ENCODE measurements around the gene ABCD3. TPM values are rescaled to one million over a fixed set of nuclear protein-coding genes. Genes with fewer than 3 reads are reported as not detected.

Gene ABCD3
- total and polyA plus RNA-seq, 2 donors from 2014 or later = 43.2 to 65.1 TPM

Other genes with a start within 250 kb of the ABCD3 start
- 145 TPM for gene ARHGAP29, start 180.8 kb upstream of the ABCD3 start, total RNA-seq
- gene ARHGAP29, start 180.8 kb upstream of the ABCD3 start, polyA plus RNA-seq (ENCODE audit: insufficient read depth, low read depth, low replicate concordance) = 15.9 TPM
- gene F3, start 123.4 kb downstream of the ABCD3 start, total RNA-seq = 8.8 TPM
- gene F3, start 123.4 kb downstream of the ABCD3 start, polyA plus RNA-seq (ENCODE audit: insufficient read depth, low read depth, low replicate concordance) = 19.0 TPM